DND-41 (cell line): ENCODE measurements around the gene GSX1.

Experiments
- ATAC-seq: fragments of 200-7000 bp; cut with Tn5 transposase; 3 replicates; pipeline ENCODE4 v1.9.1; 2021; ENCODE audit warnings: low read depth; ENCODE audit not compliant: insufficient read depth
- DNase-seq: peaks from one replicate; pipeline ENCODE4 v3.0.0-alpha.2; 2020
- H2AFZ ChIP-seq: 2 replicates; pipeline ENCODE4 v1.6.0; 2012; ENCODE audit warnings: low read depth, low read length
- H3K27ac ChIP-seq: 2 replicates; pipeline ENCODE4 v1.5.1; 2012; ENCODE audit warnings: low read length, inconsistent platforms
- H3K27me3 ChIP-seq: fragments of 200-600 bp; sonication (generic); 2 replicates; pipeline ENCODE4 v1.6.0; 2012; ENCODE audit warnings: low read length, mild to moderate bottlenecking, inconsistent platforms; ENCODE audit not compliant: insufficient read depth, poor library complexity
- H3K36me3 ChIP-seq: 2 replicates; pipeline ENCODE4 v1.5.1; 2012; ENCODE audit warnings: low read length, inconsistent platforms; ENCODE audit not compliant: insufficient read depth
- H3K4me1 ChIP-seq: 2 replicates; pipeline ENCODE4 v1.5.1; 2012; ENCODE audit warnings: mild to moderate bottlenecking, low read length; ENCODE audit not compliant: insufficient read depth
- H3K4me2 ChIP-seq: 2 replicates; pipeline ENCODE4 v1.6.0; 2012; ENCODE audit warnings: mild to moderate bottlenecking, moderate library complexity, low read length, inconsistent platforms; ENCODE audit not compliant: insufficient read depth
- H3K4me3 ChIP-seq, 2 experiments: fragments of 200-600 bp in 1 of 2; shearing (Covaris generic) in 1 of 2; 2 replicates each; pipeline ENCODE4 v1.5.1; 2012 to 2016; ENCODE audit warnings: inconsistent platforms in 2 of 2, low read length in 2 of 2, mild to moderate bottlenecking in 2 of 2, low read depth in 1 of 2, moderate library complexity in 1 of 2
- H3K79me2 ChIP-seq: 2 replicates; pipeline ENCODE4 v1.6.0; 2012; ENCODE audit warnings: low read length, inconsistent platforms; ENCODE audit not compliant: insufficient read depth
- H3K9ac ChIP-seq: 2 replicates; pipeline ENCODE4 v1.6.0; 2012; ENCODE audit warnings: low read depth, mild to moderate bottlenecking, inconsistent platforms, low read length, moderate library complexity
- H3K9me3 ChIP-seq: 2 replicates; pipeline ENCODE4 v1.5.1; 2012; ENCODE audit warnings: low read length, moderate library complexity, mild to moderate bottlenecking, inconsistent platforms; ENCODE audit not compliant: insufficient read depth, severe bottlenecking
- H4K20me1 ChIP-seq: 2 replicates; pipeline ENCODE4 v1.6.0; 2012; ENCODE audit warnings: low read length; ENCODE audit not compliant: insufficient read depth
- CTCF ChIP-seq: IDR thresholded peaks from 2 replicates; pipeline ENCODE4 v1.5.1; 2012; ENCODE audit warnings: borderline replicate concordance, low read length, moderate library complexity, mild to moderate bottlenecking; ENCODE audit not compliant: poor library complexity, severe bottlenecking; ENCODE audit errors: extremely low read depth
- EZH2 ChIP-seq: IDR thresholded peaks from 3 replicates; pipeline ENCODE4 v1.6.1; 2012; ENCODE audit warnings: borderline replicate concordance, low read depth, mild to moderate bottlenecking, moderate library complexity, low read length, inconsistent platforms; ENCODE audit not compliant: severe bottlenecking

Gene GSX1

GRCh38 chr13:27751953-27752532 is 40.2 kb upstream of the GSX1 start:
- no peaks in the 10 kb centered on the region for H3K27me3 ChIP-seq
- no peaks in the 10 kb centered on the region for H4K20me1 ChIP-seq
- ATAC-seq: no peak
- no peak for DNase-seq
- H3K9me3 ChIP-seq: peaks cover 7% of the 10 kb centered on the region
- H3K36me3 ChIP-seq: no peaks in the 10 kb centered on the region
- H3K4me3 ChIP-seq: no peak overlapping the region
- H3K4me1 ChIP-seq: no peaks in the 10 kb centered on the region
- H3K4me2 ChIP-seq: no peak overlapping the region
- H2AFZ ChIP-seq: no peak overlapping the region
- H3K9ac ChIP-seq: no peak overlapping the region
- no peak for TF ChIP-seq EZH2
- no peak for TF ChIP-seq CTCF
- H3K27ac ChIP-seq: no peak overlapping the region
- H3K79me2 ChIP-seq: no peaks in the 10 kb centered on the region

GRCh38 chr13:27765650-27766049 is 26.6 kb upstream of the GSX1 start:
- no peak overlapping the region for H3K4me3 ChIP-seq
- H4K20me1 ChIP-seq: no peaks in the 10 kb centered on the region
- no peaks in the 10 kb centered on the region for H3K79me2 ChIP-seq
- H3K36me3 ChIP-seq: no peaks in the 10 kb centered on the region
- H2AFZ ChIP-seq: no peak overlapping the region
- H3K9ac ChIP-seq: no peak overlapping the region
- no peaks in the 10 kb centered on the region for H3K4me1 ChIP-seq
- H3K9me3 ChIP-seq: no peaks in the 10 kb centered on the region
- TF ChIP-seq EZH2 (no peak), CTCF (peak; percentile 16)
- no peak overlapping the region for H3K4me2 ChIP-seq
- H3K27me3 ChIP-seq: no peaks in the 10 kb centered on the region
- DNase-seq: no peak
- no peak overlapping the region for H3K27ac ChIP-seq
- ATAC-seq: no peak

- Histone ChIP-seq H3K4me1 (no peaks in the 10 kb centered on the region), H3K27ac (no peak overlapping the region), H3K4me2 (no peak overlapping the region), H4K20me1 (no peaks in the 10 kb centered on the region), H3K4me3 (no peak overlapping the region), H3K36me3 (no peaks in the 10 kb centered on the region), H3K79me2 (no peaks in the 10 kb centered on the region), H2AFZ (no peak overlapping the region), H3K9ac (no peak overlapping the region), H3K27me3 (no peaks in the 10 kb centered on the region), H3K9me3 (no peaks in the 10 kb centered on the region)
- TF ChIP-seq EZH2 (no peak), CTCF (peak; percentile 73)
- DNase-seq: peak; percentile 54
- ATAC-seq: peak; percentile 83
Measured at GRCh38 chr13:27770809-27771208, 21.5 kb upstream of the GSX1 start.

GRCh38 chr13:27772651-27773425 is 19.4 kb upstream of the GSX1 start:
- Histone ChIP-seq H3K79me2 (no peaks in the 10 kb centered on the region), H3K9ac (no peak overlapping the region), H4K20me1 (no peaks in the 10 kb centered on the region), H3K4me2 (no peak overlapping the region), H3K9me3 (no peaks in the 10 kb centered on the region), H3K4me1 (no peaks in the 10 kb centered on the region), H3K27ac (no peak overlapping the region), H3K36me3 (no peaks in the 10 kb centered on the region), H3K27me3 (no peaks in the 10 kb centered on the region), H3K4me3 (no peak overlapping the region), H2AFZ (no peak overlapping the region)
- TF ChIP-seq EZH2: no peak
- no peak for TF ChIP-seq CTCF
- 0 out of 3 replicates have a peak, but pooled peaks have one; percentile 29 for ATAC-seq
- DNase-seq: no peak
